GM18499 (cell line): ENCODE data around the gene SPEN.
"Not testable (repeated sequence)": the region's sequence is repeated elsewhere in the genome, so short reads cannot be mapped to it uniquely, and the experiment has no call there.

Experiments used
- ATAC-seq: cut with Tn5 transposase; IDR thresholded peaks from one replicate; pipeline ENCODE4 v1.9.1; 2021; ENCODE audit warnings: moderate number of reproducible peaks; ENCODE audit not compliant: insufficient read depth, unreplicated experiment

Gene SPEN

DNA sequence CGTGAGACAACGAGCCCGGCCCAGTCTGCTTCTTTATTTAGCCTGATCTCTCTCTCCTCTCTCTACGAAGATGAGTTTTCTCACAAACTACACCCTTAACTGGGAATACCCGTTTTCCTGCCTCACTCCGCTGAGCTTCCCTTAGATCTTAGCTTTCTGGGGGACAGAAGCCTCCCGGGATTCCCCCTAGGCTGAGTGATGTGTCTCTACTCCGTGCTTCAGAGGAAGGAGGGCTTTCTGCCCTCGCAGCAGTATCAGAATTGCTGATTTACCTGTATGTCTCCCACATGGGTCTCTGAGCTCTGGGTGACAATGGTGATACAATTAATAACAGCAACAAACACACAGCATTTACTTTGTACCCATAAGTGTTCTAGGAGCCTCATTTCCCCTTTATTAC, 127.3 kb downstream of the SPEN start:
- no peak for ATAC-seq

DNA sequence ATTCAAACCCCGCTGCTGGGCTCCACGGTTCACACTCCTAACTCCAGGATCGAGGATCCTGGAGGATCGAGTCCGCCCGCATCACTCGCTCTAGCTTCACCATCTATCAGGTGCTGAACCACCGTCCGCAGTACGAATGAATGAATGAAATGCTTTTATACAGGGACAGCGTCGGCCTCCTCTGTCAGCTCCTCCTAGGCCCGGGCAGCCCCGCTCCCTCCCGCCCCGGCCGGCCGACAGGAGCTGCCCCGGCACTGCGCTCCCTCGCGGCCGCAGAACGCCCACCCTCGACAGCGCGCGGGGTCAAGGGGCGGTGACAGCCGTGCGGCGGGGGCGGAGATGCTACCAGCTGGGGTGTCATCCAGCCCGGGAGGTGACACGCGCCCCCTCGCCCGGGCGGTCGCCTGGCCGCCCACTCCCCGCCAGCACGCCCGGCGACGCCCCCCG, 127.9 kb downstream of the SPEN start:
- ATAC-seq = no peak

DNA sequence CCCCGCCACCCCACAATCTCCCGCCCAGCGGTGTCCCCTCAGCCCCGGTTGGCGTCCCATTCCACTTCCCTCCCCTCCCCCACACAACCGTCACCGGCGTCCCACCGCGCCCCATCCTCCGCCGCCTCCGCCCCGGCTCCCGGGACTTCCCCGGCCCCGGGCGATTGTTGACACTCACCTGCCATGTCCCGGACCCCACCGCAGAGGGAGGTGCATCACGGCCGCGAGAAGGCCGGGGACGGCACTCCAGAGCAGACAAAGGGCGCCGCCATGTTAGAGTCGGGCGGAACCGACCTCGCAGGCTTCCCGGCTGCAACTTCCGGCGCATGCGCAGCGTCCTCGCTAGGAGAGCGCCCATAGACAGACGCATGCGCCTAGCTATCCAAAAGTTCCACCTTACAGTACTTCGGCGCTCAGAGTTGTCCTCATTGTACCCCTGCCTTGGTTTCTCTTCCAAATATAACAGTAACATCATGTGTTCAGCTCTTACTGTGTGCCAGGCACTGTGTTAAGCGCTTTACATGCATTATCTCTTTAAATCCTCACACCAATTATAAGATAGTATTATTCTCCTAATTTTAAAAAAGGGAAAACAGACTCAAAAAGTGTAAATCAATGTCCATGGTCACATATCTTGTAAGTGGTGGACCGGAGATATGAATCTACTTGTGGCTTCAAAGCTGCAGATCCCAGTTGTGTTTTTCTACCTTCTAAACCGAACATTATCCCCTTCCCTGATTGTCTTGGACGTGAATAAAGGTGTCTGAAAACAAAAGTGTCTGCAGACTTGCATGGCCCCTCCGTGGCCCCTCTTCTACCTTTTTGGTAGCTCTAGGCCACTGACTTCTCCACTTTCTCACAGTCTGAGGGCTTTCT, 128.5 kb downstream of the SPEN start, which contains the start of gene ZBTB17:
Gene ZBTB17, minus strand, starts transcription at position 297 of the 876 bp plus-strand sequence. CDS start 27,606 bp downstream, outside the sequence.
- no peak for ATAC-seq

DNA sequence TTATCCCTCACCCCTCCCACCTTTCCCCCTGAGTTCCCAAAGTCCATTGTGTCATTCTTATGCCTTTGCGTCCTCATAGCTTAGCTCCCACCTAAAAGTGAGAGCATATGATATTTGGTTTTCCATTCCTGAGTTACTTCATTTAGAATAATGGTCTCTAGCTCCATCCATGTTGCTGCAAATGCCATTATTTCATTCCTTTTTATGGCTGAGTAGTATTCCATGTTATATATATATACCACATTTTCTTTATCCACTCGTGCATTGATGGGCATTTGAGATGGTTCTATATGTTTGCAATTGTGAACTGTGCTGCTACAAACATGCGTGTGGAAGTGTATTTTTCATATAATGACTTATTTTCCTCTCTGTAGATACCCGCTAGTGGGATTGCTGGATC, 130.4 kb downstream of the SPEN start:
- not testable (repeated sequence) for ATAC-seq

DNA sequence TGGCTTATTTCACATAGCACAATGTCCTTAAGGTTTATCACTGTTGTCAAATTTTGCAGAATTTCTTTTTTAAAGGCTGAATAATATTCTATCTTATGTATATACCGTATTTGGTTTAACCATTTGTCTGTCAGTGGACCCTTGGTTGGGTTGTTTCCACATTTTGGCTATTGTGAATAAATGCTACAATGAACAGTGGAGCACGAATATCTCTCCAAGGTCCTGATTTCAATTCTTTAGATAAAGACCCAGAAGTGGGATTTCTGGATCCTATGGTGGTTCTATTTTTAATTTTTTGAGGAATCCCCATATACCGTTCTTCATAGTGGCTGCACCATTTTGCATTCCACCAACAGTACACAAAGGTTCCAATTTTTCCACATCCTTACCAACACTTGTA, 134.2 kb downstream of the SPEN start:
- no peak for ATAC-seq

DNA sequence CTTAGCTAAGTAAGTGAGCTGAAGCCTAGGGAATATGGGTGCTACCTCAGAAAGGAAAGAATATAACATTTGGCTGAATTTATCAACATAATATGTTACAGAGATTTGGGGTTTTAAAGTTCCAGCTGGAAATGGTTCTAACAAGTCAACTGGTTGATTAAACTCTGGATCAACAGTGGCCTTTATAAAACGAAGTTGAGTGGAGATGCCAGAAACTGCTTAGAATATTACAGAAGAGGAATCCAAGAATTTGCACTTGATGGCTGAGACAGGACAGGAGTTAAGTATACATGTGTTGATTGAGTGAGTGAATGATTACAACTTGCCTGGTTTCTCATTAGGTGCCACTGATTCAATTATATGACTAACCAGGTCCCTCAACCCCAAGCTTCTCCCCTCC, 135.8 kb downstream of the SPEN start:
- ATAC-seq = no peak

DNA sequence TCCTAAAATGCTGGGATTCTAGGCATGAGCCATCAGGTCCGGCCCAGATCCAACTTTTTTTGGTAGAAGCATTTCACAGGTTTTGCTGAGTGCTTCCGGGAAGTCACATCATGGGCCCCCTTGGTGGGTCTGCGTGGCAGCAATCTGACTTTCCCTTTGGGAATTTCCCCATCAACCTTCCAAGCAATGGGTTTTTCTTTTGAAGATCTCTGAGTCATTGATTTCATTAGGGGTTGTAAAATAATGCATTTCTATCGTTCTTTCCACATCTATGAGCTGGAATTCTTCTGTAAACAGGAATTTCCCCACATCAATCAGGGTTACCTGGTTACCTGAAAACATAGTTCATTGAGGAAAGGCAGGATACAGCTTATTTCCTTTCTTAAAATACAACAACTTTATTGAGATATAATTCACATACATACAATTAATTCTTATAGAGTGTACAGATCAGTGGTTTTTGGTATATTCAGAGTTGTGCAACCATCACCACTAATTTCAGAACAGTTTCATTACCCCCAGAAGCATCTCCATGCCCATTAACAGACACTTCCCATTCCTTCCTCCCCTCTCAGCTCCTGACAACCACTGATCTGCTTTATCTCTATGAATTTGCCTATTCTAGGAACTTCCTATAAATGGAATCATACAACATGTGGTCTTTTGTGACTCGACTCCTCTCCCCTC, 138.2 kb downstream of the SPEN start:
- no peak for ATAC-seq

DNA sequence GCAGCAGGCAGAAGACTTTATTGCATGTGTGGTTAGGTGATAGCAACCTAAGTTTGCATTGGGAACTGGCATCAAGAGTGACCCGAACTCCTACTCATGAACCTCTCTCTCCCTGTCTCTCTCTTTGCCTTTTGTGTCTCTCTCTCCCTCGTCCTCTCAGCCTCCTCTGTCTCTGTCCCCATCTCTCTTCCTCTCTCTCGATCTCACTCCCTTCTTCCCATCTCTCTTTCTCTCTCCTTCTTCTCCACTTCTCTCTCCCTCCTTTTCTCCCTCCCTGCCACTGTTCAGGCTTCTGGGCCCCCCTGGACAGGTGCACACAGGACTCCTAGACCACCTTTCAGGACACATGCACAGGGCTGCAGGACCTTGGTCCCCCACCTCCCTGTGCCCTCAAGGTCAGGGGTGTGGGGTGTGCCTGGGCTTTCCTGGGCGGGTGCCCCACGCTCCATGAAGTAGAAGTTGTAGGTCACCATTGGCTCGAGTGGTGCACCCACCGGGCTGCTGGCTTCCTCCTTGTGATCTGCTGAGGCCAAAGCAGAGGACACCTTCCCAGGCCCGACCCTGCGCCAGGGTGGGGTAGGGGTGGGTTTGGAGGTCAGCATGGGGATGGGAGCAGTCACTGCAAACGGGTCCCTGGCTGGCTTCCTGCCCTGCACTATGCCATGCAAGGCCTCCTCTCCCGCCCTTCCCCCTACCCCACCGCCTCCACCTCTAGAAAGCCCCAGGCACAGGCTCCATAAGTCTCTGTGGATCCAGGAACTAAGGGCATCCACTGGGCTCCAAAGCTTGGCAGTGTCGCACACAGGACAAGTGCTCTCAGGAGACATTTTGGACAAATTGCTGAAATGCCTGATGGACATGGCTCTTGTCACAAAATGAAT, 141.6 kb downstream of the SPEN start:
- ATAC-seq = no peak

DNA sequence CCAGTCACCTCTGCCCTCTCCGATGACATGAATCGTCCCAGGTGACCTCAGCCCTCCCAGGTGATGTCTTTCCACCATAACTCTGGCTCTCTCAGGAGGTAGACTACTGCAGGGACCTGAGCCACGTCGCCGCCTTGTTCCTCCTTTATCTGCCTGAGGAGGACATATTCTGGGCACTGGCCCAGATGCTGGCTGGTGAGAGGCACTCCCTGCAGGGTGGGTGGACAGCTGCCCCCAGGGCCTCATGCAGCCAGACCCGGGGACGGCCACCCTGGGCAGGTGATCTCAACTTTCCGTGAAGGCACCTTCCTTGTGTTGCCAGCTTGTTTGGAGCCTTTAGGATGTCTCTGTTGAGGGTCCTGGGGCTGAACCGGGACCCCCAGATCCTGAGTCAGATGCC, 142.3 kb downstream of the SPEN start:
- no peak for ATAC-seq
